T-helper 2 cell treated with Interferon-gamma antibody and Interleukin-4, amounts not matched to agents 5 μg/mL and 100 μg/mL, for 36 hours (primary cell): ENCODE measurements around the gene UGP2.
"Not testable (repeated sequence)": the region's sequence is repeated elsewhere in the genome, so short reads cannot be mapped to it uniquely, and the experiment has no call there.

Experiments used
- DNase-seq: peaks from one replicate; pipeline ENCODE4 v3.0.0; 2021; ENCODE audit warnings: low spot score
- H3K27ac Mint-ChIP-seq: one replicate; pipeline ENCODE4 v1.8.0; 2021; ENCODE audit warnings: mild to moderate bottlenecking, mixed read lengths
- H3K27me3 Mint-ChIP-seq: one replicate; pipeline ENCODE4 v1.8.0; 2021; ENCODE audit warnings: low read depth, mixed read lengths
- H3K36me3 Mint-ChIP-seq: one replicate; pipeline ENCODE4 v1.8.0; 2021; ENCODE audit warnings: low read depth, mixed read lengths
- H3K4me1 Mint-ChIP-seq: one replicate; pipeline ENCODE4 v1.8.0; 2021; ENCODE audit warnings: low read depth, mixed read lengths
- H3K4me3 Mint-ChIP-seq: one replicate; pipeline ENCODE4 v1.8.0; 2022; ENCODE audit warnings: mild to moderate bottlenecking, moderate library complexity, mixed read lengths
- H3K9me3 Mint-ChIP-seq: one replicate; pipeline ENCODE4 v1.8.0; 2021; ENCODE audit warnings: mixed read lengths

UGP2 gene

GRCh38 chr2:63844616-63845015 lies 2.9 kb downstream of the UGP2 start:
- peaks cover 62% of the 10 kb centered on the region for H3K36me3 Mint-ChIP-seq
- no peak overlapping the region for H3K27ac Mint-ChIP-seq
- H3K27me3 Mint-ChIP-seq: no peaks in the 10 kb centered on the region
- H3K4me3 Mint-ChIP-seq: peak overlapping the region; percentile 93
- DNase-seq: no peak
- H3K4me1 Mint-ChIP-seq: peaks cover 51% of the 10 kb centered on the region
- H3K9me3 Mint-ChIP-seq: peaks cover 7% of the 10 kb centered on the region

- DNase-seq: no peak
- Mint-ChIP-seq H3K27ac (no peak overlapping the region), H3K36me3 (peaks cover 64% of the 10 kb centered on the region), H3K27me3 (no peaks in the 10 kb centered on the region), H3K9me3 (peaks cover 7% of the 10 kb centered on the region), H3K4me1 (peaks cover 54% of the 10 kb centered on the region), H3K4me3 (peak overlapping the region; percentile 93)
Observed at GRCh38 chr2:63845866-63846265, 4.2 kb downstream of the UGP2 start.

GRCh38 chr2:63846487-63846886 lies 4.8 kb downstream of the UGP2 start:
- Mint-ChIP-seq H3K27ac (no peak overlapping the region), H3K4me3 (no peak overlapping the region), H3K9me3 (peaks cover 7% of the 10 kb centered on the region), H3K4me1 (peaks cover 59% of the 10 kb centered on the region), H3K36me3 (peaks cover 68% of the 10 kb centered on the region), H3K27me3 (no peaks in the 10 kb centered on the region)
- no peak for DNase-seq

- H3K27ac Mint-ChIP-seq: peak overlapping the region; percentile 50
- H3K4me3 Mint-ChIP-seq: peak overlapping the region; percentile 20
- not testable (repeated sequence) for DNase-seq, H3K27me3 Mint-ChIP-seq, H3K9me3 Mint-ChIP-seq
- H3K36me3 Mint-ChIP-seq: peaks cover 70% of the 10 kb centered on the region
- H3K4me1 Mint-ChIP-seq: peaks cover 69% of the 10 kb centered on the region
Observed at GRCh38 chr2:63847571-63847970, 5.9 kb downstream of the UGP2 start.

GRCh38 chr2:63849381-63850203 lies 7.9 kb downstream of the UGP2 start:
- peak overlapping the region; percentile 19 for H3K27ac Mint-ChIP-seq
- H3K27me3 Mint-ChIP-seq: no peaks in the 10 kb centered on the region

GRCh38 chr2:63850204-63850571 lies 8.5 kb downstream of the UGP2 start:
- DNase-seq: no peak
- H3K36me3 Mint-ChIP-seq: peaks cover 68% of the 10 kb centered on the region
- H3K27ac Mint-ChIP-seq: no peak overlapping the region
- no peaks in the 10 kb centered on the region for H3K27me3 Mint-ChIP-seq
- H3K4me3 Mint-ChIP-seq: no peak overlapping the region
- H3K4me1 Mint-ChIP-seq: peaks cover 72% of the 10 kb centered on the region
- H3K9me3 Mint-ChIP-seq: peaks cover 7% of the 10 kb centered on the region

More at GRCh38 chr2:63849381-63850203, 7.9 kb downstream of the UGP2 start:
- Mint-ChIP-seq H3K36me3 (peaks cover 72% of the 10 kb centered on the region), H3K4me3 (peak overlapping the region; percentile 60), H3K4me1 (peaks cover 73% of the 10 kb centered on the region), H3K9me3 (peaks cover 7% of the 10 kb centered on the region)
- DNase-seq: no peak

- DNase-seq: no peak
- H3K4me3 Mint-ChIP-seq: peak overlapping the region; percentile 5
- peaks cover 72% of the 10 kb centered on the region for H3K4me1 Mint-ChIP-seq
- H3K9me3 Mint-ChIP-seq: peaks cover 7% of the 10 kb centered on the region
- peaks cover 64% of the 10 kb centered on the region for H3K36me3 Mint-ChIP-seq
- no peak overlapping the region for H3K27ac Mint-ChIP-seq
- no peaks in the 10 kb centered on the region for H3K27me3 Mint-ChIP-seq
Observed at GRCh38 chr2:63850649-63851048, 9.0 kb downstream of the UGP2 start.

- no peaks in the 10 kb centered on the region for H3K27me3 Mint-ChIP-seq
- no peak for DNase-seq
- peaks cover 63% of the 10 kb centered on the region for H3K36me3 Mint-ChIP-seq
- H3K9me3 Mint-ChIP-seq: peaks cover 7% of the 10 kb centered on the region
- peaks cover 79% of the 10 kb centered on the region for H3K4me1 Mint-ChIP-seq
- H3K4me3 Mint-ChIP-seq: no peak overlapping the region
- no peak overlapping the region for H3K27ac Mint-ChIP-seq
Observed at GRCh38 chr2:63851691-63852311, 10.1 kb downstream of the UGP2 start.

GRCh38 chr2:63853527-63854310 lies 12.0 kb downstream of the UGP2 start:
- peak overlapping the region; percentile 93 for H3K27ac Mint-ChIP-seq
- peak overlapping the region; percentile 76 for H3K4me3 Mint-ChIP-seq

GRCh38 chr2:63855418-63856302 lies 14.0 kb downstream of the UGP2 start:
- no peaks in the 10 kb centered on the region for H3K9me3 Mint-ChIP-seq
- peaks cover 71% of the 10 kb centered on the region for H3K4me1 Mint-ChIP-seq
- peaks cover 65% of the 10 kb centered on the region for H3K36me3 Mint-ChIP-seq
- peak overlapping the region; percentile 93 for H3K27ac Mint-ChIP-seq
- DNase-seq: no peak
- H3K4me3 Mint-ChIP-seq: peak overlapping the region; percentile 76
- no peaks in the 10 kb centered on the region for H3K27me3 Mint-ChIP-seq

More at GRCh38 chr2:63853527-63854310, 12.0 kb downstream of the UGP2 start:
- Mint-ChIP-seq H3K36me3 (peaks cover 62% of the 10 kb centered on the region), H3K9me3 (no peaks in the 10 kb centered on the region), H3K27me3 (no peaks in the 10 kb centered on the region), H3K4me1 (peaks cover 75% of the 10 kb centered on the region)
- no peak for DNase-seq

GRCh38 chr2:63856303-63856603 lies 14.6 kb downstream of the UGP2 start:
- Mint-ChIP-seq H3K9me3 (no peaks in the 10 kb centered on the region), H3K27me3 (no peaks in the 10 kb centered on the region), H3K4me1 (peaks cover 69% of the 10 kb centered on the region), H3K4me3 (peak overlapping the region; percentile 76), H3K36me3 (peaks cover 66% of the 10 kb centered on the region), H3K27ac (peak overlapping the region; percentile 93)
- peak; percentile 32 for DNase-seq

- DNase-seq: no peak
- H3K9me3 Mint-ChIP-seq: no peaks in the 10 kb centered on the region
Observed at GRCh38 chr2:63858291-63858690, 16.6 kb downstream of the UGP2 start.

GRCh38 chr2:63861220-63861822 lies 19.6 kb downstream of the UGP2 start:
- Mint-ChIP-seq H3K27ac (no peak overlapping the region), H3K4me1 (peaks cover 57% of the 10 kb centered on the region), H3K9me3 (no peaks in the 10 kb centered on the region), H3K36me3 (peaks cover 71% of the 10 kb centered on the region), H3K4me3 (no peak overlapping the region), H3K27me3 (no peaks in the 10 kb centered on the region)
- DNase-seq: peak; percentile 26

More at GRCh38 chr2:63858291-63858690, 16.6 kb downstream of the UGP2 start:
- H3K27ac Mint-ChIP-seq: peak overlapping the region; percentile 60
- peaks cover 66% of the 10 kb centered on the region for H3K36me3 Mint-ChIP-seq
- H3K27me3 Mint-ChIP-seq: no peaks in the 10 kb centered on the region
- peak overlapping the region; percentile 26 for H3K4me3 Mint-ChIP-seq
- H3K4me1 Mint-ChIP-seq: peaks cover 64% of the 10 kb centered on the region
